ENCODE data around the gene OXNAD1.

OXNAD1 gene

DNA sequence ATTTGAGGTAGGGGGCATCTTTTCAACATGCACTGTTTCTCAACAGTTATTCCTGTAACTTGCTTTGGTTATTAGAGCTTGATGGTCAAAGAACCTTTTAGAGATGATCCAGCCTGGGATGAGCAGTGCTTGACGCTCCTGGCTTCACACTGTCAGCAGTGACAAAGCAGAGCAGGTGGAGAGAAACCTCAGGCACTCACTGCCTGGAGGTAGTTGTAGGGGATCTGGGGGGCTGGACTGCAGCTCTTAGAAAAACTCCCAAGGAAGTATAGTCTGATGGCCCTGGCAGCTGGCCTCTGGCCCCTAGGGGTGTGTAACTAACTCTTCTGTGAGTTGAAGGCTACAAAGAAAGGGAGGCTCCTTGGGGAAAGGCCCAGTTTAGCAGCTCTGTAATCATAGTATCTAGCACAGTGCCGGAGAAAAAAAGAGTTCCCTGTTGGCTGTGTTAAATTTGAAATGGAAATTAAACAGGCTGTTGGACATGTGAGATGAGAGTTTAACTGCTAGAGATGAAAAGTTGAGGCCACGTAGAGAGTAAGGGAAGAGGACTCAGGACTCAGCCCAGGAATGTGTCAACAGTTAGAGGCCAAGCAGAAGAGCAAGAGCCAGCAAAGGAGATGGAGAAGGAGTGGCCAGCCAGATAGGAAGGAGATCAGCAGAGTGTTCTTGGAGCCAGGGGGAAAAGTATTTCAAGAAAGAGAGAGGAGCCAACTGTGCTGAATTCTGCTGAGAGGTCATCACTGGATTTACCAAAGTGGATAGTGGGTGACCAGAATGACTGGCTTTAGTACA, 14.2 kb downstream of the OXNAD1 start:
- no peak for DNase-seq

DNA sequence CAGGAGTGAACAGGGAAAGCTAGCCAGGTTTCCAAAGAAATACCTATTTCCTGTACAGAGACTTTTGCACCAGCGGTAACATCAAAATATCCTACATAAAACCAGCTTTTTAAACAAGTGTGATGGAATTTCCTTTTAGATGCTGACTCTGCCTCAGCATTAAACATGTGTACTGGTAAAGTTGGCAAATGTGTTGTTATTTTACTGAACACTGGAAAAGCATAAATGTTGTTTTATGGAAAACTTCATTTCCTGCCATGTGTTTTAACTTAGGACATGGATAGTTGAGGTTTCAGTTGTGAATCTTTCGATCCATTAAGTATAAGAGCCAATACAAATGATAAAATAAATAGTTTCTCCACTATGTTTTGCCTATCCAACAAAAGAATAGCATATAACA, 15.7 kb downstream of the OXNAD1 start:
- no peak for DNase-seq

DNA sequence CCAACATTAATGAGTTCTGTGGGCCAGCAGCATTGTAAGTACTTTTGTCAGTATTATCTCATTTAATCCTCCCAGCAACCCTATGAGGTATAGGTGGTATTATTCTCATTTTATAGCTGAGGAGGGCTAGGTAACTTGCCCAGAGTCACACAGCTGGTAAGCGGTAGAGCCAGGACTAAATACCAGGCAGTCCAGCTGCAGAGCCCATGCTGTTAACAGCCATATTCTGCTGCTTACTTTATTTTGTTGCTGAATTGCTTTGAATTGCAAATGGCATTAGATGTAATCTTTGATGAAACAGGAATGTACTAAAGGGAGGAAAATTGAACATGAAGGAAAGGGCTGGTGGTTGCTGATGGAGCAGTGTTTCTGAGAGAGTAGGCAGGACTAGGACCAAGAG, 19.6 kb downstream of the OXNAD1 start:
- DNase-seq, result no peak

DNA sequence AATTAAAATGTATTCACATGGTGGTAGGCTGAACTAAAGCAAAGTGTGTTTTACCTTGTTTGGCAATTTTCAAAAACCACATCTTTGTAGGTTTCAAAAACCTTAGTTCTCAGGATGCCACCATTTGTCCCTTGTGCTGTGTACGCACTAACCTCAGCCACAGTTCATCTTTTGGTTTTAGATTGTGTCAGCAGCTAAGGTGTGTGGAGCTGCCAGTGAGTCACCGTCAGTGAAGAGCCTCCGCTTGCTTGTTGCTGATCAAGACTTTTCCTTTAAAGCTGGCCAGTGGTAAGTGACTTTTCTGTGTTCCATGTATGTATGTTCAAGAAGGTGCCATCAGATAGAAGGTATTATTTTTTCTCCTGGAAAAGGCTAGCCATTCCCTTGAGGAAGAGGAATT, 21.1 kb downstream of the OXNAD1 start:
- DNase-seq, result peak; percentile 69 to 71

DNA sequence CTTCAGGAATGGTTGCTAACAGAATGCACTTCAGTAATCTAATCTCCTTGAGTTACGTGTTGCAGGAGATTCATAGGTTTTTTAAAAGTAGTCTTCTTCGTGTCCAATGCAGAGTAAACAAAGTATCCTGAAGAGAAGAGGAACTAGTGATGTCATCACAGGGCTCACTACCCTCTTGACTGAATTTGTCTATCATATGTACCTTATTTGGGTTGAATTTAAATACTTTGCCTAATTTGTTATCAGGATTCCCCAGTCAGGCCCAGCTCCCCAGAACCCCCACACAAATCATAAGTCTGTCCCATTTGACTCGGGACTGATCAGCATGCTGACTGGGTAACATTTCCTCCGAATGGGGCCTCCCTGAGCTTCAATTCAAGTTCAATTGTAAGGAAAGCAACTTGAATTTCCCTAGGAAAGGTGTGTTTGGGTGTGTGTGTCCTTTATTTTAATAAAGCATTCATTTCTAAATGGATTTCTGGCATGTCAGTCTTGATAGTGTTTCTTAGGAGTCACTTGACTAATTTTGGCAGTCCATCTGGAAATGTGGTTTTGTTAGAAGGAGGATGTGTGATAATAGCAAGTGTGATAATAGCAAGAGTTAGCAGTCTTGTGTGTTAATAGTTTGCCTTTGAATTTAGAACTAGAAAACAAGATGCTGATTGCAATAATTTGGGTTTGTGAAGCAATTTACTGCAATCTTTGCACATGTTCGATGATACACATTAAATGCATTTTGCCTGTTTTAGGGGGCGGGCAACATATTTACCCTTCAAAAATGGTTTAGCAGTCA, 21.9 kb downstream of the OXNAD1 start:
- no peak for DNase-seq

DNA sequence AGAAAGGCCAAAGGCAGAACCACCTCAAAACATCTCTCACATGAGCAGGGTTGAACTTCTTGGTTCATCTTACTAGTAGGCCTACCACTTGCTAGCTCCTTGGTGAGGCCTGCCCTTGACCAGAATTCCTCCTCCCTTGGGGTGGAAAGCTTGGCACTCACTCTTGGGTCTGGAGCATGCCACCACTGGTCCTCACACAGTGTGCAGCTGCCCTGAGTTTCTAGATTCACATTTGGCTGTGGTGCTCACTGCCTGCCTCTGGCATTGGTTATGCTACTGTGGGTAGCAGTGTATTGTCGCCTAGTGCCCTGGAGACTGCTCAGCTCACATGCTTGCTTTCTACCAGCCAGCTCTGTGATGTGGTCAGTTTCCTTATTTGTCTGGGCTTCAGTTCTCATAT, 23.7 kb downstream of the OXNAD1 start:
- DNase-seq, result no peak

DNA sequence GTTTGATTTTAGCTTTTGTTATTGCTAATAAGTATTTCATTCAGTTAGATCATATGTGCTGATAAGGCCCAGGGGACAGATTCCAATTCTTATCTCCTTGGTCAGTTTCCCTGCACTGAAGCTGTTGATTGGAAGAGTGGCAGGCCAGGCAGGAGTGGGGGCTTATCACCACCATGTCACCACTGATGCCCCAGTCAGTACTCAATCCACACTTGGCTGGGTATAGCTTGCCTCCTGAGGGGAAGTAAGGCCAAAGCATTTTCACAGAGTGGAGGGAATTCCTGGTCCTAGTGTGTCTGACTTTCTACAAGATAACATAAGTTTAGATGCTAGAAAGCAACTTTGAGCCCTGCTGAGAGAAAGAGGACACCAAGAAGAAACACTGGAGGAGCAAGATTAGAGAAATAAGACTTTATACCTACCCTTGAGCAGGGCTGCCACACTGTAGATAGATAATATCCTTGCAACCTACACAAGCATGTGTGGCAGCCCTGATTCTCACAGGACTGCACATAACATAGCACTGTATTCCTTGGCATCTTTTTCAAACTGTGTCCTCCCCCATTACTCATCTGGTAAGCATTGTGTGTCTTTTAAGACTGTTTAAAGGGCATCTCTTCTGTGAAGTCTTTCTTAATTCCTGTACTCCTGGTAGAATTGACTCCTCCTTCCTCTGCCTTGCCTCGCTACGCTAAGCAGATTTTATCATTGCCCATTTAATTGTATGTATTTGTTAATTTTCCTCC, 24.3 kb downstream of the OXNAD1 start:
- no peak for DNase-seq

DNA sequence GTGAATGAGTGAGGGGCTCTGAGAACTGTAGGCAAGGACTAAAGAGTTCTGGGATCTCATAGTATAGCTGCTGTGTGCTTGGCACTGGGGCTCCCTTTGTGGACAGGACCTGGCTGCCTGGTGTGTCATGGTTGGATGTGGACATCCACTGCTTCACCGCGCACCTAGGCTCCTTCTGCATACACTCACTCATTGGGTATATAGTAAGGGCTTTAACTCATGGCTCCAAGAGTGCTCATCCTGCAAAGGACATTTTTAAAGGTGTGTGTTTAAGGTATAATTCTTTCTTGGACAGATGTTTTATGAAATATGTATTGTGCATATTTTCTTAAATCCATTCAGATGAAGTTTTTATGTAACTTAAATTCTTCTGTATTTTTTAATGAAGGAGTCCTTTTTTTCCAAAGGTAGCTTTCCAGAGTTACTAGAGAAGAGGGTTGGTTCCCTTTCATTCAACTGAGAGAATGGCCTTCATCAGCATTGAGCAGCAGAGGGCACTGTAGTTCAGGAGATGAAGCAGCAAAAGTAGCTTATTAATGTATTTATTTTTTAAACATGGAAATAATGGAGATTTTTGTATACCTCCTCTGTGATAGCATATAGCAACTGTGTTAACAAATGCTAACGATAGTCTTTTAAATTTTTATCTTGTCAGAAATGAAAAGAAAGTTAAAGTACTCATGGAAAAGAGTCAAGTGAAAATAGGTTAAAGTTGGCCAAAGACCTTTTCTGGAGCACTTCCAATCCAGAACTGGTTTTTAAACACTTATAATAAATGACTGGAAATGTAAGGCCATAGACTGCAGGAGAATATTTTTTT, 25.2 kb downstream of the OXNAD1 start:
- peak; percentile 48 to 63 for DNase-seq

DNA sequence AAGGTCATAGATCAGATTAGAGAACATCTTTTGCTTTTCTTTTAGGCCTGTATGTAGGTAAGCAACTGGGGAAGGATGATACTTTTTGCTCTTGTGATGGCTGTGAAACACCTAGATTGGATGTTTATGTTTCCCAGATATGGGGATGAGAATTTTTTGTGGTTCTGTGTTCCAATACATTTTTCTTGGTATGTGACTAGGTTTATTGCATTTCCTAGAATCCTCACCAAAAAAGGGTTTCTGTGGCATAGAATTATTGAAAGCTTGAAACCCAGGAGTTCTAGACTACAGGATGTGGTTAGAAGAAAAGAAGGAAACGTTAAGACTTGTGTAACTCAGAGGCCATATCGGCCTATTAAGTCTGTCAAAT, 25.8 kb downstream of the OXNAD1 start:
- DNase-seq, result no peak

DNA sequence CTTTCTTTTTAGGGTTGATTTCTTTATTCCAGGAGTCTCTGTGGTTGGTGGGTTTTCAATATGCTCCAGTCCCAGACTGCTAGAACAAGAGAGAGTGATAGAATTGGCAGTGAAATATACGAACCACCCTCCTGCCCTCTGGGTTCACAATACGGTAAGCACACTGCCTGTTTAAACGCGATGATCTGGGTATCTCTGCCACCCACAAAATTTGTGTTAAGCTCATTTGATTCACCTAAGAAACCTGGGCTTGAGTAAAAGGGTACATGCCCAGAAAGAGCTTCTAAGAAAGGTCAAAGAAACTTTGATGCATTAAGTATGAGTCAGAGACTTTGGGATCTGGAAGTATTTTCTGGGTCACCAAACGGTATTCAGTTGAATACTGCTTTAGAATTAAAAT, 29.8 kb downstream of the OXNAD1 start:
- DNase-seq, result peak in 1 of 2 donors; percentile 42

DNA sequence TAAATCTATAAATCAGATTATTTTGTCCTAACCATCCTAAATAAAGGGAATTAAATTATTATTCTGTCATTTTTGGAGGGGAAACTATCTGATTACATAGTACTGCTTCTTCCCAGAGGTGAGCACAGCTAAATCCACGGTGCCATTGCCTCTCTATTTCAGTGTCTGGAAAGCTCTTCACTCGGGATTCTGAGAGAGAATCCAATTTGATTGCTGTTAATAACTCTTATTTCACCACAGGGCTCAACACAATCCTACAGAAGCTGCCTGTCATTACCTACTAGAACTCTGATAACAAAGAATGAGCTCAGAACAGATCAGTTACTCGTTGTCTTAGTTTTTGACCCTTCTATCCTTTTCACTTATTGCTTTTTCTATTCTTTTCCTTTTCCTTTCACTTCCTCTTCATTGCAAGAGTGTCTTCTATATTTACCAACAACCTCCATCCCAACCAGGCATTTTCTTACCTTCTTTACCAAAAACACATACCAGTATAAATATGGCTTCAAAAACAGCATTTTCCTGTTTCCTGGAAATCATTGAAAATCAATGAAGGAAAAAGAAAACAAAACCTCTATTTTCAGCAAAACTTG, 30.4 kb downstream of the OXNAD1 start:
- DNase-seq, result no peak

DNA sequence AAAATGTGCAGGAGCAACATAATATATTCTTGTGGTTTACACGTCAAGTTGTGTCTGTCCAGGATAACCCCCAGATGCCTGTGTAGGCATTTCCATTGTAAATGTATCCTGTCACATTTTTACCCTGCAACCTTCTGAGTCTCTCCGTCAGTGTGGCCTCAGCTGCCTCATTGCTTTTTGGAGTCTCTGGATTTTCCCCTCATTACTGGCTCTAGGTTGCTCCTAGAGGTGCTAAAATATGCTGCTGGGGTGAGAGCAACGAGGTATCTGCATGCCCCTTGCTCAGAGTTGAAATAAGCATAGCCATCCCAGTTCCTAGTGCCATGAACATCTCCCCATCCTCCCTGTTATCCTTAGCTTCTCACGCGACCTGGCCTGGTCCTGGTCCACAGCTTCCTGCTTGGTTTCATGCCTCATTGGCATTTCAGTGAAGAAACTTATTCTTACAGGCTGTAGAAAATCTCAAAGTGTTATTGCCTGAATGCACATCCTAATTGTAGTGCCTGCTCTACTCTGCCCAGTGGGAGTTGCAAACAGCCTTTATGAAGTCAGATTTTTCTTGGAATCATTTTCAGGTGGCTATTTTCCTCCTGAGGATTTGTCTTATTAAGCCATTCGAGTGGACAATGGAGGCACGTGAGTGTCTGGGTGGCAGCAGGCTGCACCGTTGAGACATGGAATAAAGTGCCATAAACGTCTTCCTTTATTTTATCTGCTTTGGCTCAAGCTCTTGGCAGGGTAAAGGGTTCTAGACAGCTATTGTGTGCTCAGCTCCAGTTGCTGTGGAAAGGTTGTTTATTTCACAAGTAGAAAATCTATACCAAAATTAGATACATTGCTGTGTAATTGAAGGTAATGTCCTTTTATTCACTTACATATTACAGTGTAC, 33.2 kb downstream of the OXNAD1 start:
- DNase-seq, result no peak

DNA sequence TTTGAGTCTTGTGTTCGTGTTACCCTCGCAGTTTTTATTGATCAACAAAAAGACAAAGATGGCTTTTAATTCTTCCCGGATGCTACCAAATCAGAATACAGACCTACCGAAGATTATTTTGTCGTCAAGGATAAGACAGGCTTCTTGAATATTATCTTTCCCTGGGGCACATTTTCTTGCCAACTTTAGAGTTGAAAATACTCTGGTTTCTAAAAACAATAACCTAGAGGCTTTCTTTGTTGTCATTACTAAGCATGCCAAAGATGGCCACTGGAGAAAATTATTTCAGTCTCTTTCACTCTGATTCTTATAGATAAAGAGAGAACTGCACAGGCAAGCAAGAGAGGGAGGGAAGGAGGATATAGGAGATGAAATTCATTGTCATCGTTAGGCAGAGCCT, 33.9 kb downstream of the OXNAD1 start:
- no peak for DNase-seq

DNA sequence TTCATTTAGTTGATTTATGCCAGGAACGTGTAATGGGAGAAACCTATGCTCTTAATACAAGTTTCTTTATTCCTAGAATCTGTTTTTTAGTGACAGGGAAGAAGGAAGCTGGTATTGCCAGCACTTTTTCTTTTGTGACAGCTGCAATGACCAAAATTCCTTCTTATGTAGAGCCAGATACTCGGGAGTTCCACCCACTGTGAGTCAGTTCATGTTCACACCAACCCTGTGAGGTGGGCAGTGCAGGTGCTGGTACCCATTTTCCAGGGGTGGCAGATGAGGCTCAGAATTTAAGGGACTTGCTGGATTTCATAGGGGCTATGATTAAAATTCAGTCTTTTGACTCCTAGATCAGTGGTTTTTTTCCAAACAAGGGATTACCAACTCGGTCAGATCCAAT, 34.7 kb downstream of the OXNAD1 start:
- no peak for DNase-seq

DNA sequence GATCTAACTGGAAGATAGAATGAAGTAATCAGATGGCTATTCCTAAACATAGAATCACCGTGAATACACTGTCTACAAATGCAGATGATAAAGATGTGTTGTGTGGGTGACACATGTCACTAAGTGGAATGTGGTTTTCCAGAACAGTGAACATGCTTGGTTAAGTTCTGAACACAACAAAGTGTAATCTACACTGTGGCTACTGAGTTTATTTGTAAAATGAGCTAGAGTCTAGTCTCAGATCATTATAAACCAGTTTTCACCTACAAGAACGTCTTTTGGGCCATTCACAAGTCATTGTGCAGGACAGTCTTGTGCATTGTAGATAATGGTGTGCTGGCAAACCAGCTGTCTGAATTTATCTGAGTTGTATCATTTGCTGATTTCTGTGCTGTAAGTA, 35.3 kb downstream of the OXNAD1 start:
- DNase-seq, result no peak

DNA sequence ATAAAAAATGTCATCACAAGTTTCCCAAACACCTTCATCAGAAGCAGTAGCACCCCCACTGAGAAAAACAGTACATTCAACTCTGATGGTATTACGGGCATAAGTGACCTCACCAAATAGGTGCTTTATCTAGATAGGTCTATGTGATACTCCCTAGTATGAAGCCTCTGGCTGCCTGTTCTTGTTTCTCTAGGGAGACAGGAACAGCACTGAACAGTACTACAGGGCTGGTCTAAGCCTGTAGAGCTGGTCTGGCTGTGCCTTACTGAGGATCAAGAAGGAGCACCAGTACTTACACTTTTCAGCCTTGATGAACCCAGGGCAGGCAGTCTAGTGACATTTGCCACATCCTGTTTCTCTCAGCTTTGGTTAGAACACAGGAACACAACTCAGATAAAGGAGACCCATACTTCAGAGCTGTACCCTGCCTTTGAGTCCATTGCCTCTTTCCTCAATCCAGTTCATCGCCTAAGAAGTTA, 35.9 kb downstream of the OXNAD1 start:
- peak; percentile 45 to 48 for DNase-seq

DNA sequence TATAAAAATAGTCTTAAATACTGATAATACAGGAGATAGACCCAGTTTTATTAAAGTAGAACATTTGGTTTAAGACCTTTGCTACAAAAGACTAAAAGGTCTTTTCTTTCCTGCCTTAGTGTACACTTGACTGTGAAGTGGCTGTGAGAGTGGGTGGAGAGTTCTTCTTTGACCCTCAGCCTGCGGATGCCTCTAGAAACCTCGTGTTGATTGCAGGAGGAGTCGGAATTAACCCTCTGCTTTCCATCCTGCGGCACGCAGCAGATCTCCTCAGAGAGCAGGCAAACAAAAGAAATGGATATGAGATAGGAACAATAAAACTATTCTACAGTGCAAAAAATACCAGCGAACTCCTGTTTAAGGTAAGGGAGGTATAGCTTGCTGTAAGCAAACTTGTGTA, 36.5 kb downstream of the OXNAD1 start:
- no peak for DNase-seq

DNA sequence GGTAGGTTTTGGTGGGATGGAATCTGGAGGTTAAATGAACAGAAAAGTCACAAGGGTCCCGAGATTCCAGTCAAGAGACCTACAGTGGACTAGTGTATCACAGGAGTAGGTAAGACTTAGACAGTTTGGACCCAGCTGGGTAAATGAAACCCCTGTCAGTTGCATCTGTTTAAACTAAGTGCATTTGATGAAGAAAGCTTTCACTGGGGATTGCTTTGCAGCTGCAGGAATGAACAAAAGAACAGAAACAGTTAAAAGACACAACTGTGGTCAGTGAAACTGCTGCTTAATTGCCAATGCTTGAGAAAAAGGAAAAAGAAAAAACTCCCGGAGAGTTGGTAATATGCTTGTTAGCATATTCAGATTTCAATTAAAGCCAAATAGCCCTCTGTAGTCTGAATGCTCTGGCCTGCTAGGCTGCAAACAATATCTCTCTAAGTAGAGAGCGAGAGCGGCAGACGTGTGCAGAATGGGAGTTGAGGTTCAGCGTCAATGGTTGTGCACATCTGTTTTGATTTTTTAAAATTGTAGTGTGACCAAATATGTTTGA, 37.1 kb downstream of the OXNAD1 start:
- no peak for DNase-seq

DNA sequence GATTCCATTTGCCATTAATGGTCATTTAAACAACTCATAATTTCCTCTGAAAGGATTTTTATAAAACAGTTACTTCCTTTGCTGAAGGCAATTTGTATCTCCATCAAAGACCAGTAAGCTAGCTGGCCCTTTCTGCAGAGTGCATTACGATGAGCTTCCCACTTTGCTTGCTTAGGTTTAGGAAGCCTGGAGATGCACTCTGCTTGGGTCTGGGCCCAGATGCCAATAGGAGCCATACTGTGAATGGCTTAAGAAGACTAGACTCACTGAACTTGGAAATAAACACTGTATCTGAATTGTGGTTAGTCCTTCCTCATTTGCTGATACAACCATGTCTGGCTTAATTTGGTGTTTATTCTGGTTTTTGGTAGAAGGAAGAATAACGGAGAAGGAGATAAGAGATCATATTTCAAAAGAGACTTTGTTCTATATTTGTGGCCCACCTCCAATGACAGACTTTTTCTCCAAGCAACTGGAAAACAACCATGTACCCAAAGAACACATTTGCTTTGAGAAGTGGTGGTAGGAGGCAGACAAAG, 38.1 kb downstream of the OXNAD1 start:
- DNase-seq, result no peak

Data from activated CD4-positive, alpha-beta T cell treated with anti-CD3 and anti-CD28 coated beads for 4 hours (primary cell).